GM10248 (cell line): Measurements from ENCODE around the gene EFNA1.

Source experiments
- CTCF ChIA-PET: fragments of 300-600 bp; sonication (Branson Sonifier 250); formaldehyde crosslinking; extraction: SDS; loops from one replicate; lab custom pipeline; 2021; ENCODE audit warnings: antibody characterized with exemption; lab: Yijun Ruan, JAX
- POLR2A ChIA-PET: fragments of 350-650 bp; sonication (Branson Sonifier 250); formaldehyde crosslinking; extraction: SDS; loops from one replicate; lab custom pipeline; 2020; ENCODE audit warnings: antibody characterized with exemption; lab: Yijun Ruan, JAX
- DNase-seq: peaks from one replicate; pipeline ENCODE4 v3.0.0; 2012; ENCODE audit errors: extremely low spot score
- CTCF ChIP-seq: IDR thresholded peaks from 2 replicates; pipeline ENCODE4 v1.5.1; 2012; ENCODE audit warnings: mild to moderate bottlenecking, low read depth; ENCODE audit errors: extremely low read depth, missing control alignments, control extremely low read depth

Gene EFNA1

GRCh38 chr1:155123801-155124200, 3.9 kb upstream of the EFNA1 start:
- no peak for TF ChIP-seq CTCF
- ChIA-PET CTCF (interaction anchor here (0.8 to 1.6 kb wide), 2 partner anchors 11 to 26 kb away, joined by 3 to 4 read pairs; no protein-coding TSS in a partner anchor), POLR2A (no interaction called here)
- DNase-seq = no peak

- CTCF ChIA-PET = interaction anchor here (0.8 to 1.6 kb wide), 7 partner anchors 10 to 48 kb away, joined by 3 to 5 read pairs (median 3); partner anchors contain the start of gene KRTCAP2
- DNase-seq = no peak
- TF ChIP-seq CTCF = no peak
- POLR2A ChIA-PET = no interaction called here
Observed at GRCh38 chr1:155124503-155125463, 2.9 kb upstream of the EFNA1 start.

- CTCF ChIA-PET = interaction anchor here (0.8 to 1.8 kb wide), 7 partner anchors 20 to 64 kb away, joined by 3 to 5 read pairs (median 4); no protein-coding TSS in a partner anchor
Observed at GRCh38 chr1:155125511-155125945, 2.1 kb upstream of the EFNA1 start.

GRCh38 chr1:155125946-155126555, 1.6 kb upstream of the EFNA1 start:
- no peak for TF ChIP-seq CTCF
- no peak for DNase-seq
- ChIA-PET POLR2A (no interaction called here), CTCF (interaction anchor here (0.8 to 1.8 kb wide), 5 partner anchors 19 to 64 kb away, joined by 3 to 5 read pairs (median 3); no protein-coding TSS in a partner anchor)

More at GRCh38 chr1:155125511-155125945, 2.1 kb upstream of the EFNA1 start:
- TF ChIP-seq CTCF = no peak
- DNase-seq = no peak
- POLR2A ChIA-PET = no interaction called here

- TF ChIP-seq CTCF = no peak
- ChIA-PET POLR2A (no interaction called here), CTCF (interaction anchor here (1.3 to 1.8 kb wide), 2 partner anchors 35 to 65 kb away, joined by 3 to 4 read pairs; no protein-coding TSS in a partner anchor)
- DNase-seq = no peak
Observed at GRCh38 chr1:155126556-155127104, 1.0 kb upstream of the EFNA1 start.

GRCh38 chr1:155127967-155128754, 485 bp downstream of the EFNA1 start:
- POLR2A ChIA-PET = no interaction called here

More at GRCh38 chr1:155127967-155128754, 485 bp downstream of the EFNA1 start:
- no peak for TF ChIP-seq CTCF
- no peak for DNase-seq
- CTCF ChIA-PET = interaction anchor here (1.2 to 4.4 kb wide), 4 partner anchors 12 to 45 kb away, joined by 3 to 26 read pairs (median 6); partner anchors contain the start of gene KRTCAP2
